Measurements from ENCODE around the gene SLC6A13.
"Not testable (repeated sequence)": the region's sequence is repeated elsewhere in the genome, so short reads cannot be mapped to it uniquely, and the experiment has no call there.

The SLC6A13 gene

DNA sequence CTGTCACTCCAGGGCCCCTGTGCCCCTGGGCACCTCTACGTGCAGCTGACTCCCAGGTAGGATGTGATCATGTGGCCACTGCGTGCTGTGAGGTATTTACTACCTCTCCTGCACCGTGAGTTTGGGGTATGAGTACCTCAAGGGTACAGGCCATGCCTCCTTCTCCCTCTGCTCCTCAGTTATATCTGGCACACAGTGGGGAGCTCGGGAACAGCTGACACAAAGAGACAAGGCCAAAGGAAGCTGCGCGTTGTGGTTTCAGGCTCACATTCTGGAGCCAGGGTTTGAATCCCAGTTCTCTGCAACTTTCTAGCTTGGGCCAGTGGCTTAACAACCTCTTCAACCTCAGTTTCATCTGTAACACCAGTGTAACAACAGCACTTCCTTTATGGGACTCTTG, 40.9 kb downstream of the SLC6A13 start:
- Mint-ChIP-seq H3K9me3 (peaks cover 3% of the 10 kb centered on the region), H3K27me3 (peaks cover 20% of the 10 kb centered on the region), H3K27ac (no peak overlapping the region), H3K4me1 (no peaks in the 10 kb centered on the region), H3K36me3 (peaks cover 4% of the 10 kb centered on the region), H3K4me3 (no peak overlapping the region)
- DNase-seq (ENCODE audit: low spot score in 2 of 2) (no peak), ATAC-seq (ENCODE audit: low read depth) (no peak)

- H3K4me3 Mint-ChIP-seq: no peak overlapping the region
- H3K27ac Mint-ChIP-seq: no peak overlapping the region
- no peak for ATAC-seq (ENCODE audit: low read depth)
- no peak for DNase-seq (ENCODE audit: low spot score in 2 of 2)
- H3K27me3 Mint-ChIP-seq: peaks cover 20% of the 10 kb centered on the region
- H3K4me1 Mint-ChIP-seq: no peaks in the 10 kb centered on the region
- peaks cover 3% of the 10 kb centered on the region for H3K9me3 Mint-ChIP-seq
- peaks cover 4% of the 10 kb centered on the region for H3K36me3 Mint-ChIP-seq
These were observed 41.6 kb downstream of the SLC6A13 start for GRCh38 chr12:220946-221550.

DNA sequence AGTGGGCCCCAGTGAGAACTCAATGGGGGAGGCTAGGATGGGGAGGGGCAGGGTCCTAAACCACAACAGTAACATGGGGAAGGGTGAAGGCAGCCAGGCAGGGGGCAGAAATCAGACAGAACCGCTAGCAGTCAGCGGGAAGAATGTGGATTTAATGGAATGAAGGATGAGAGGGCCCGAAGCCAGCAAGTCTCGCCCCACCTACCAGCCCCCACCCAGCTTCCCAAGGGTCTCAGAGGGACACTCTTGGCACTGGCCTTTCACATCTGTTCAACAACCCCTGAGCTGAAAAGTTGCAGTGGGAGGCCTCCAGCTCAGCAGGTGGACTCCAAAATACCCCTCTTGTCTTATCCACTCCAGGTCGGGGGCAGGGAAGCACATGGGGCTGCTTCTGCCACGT, 42.1 kb downstream of the SLC6A13 start:
- DNase-seq (ENCODE audit: low spot score in 2 of 2) (no peak), ATAC-seq (ENCODE audit: low read depth) (no peak)
- Mint-ChIP-seq H3K4me1 (no peaks in the 10 kb centered on the region), H3K27me3 (peaks cover 20% of the 10 kb centered on the region), H3K27ac (no peak overlapping the region), H3K36me3 (peaks cover 4% of the 10 kb centered on the region), H3K4me3 (no peak overlapping the region), H3K9me3 (peaks cover 3% of the 10 kb centered on the region)

DNA sequence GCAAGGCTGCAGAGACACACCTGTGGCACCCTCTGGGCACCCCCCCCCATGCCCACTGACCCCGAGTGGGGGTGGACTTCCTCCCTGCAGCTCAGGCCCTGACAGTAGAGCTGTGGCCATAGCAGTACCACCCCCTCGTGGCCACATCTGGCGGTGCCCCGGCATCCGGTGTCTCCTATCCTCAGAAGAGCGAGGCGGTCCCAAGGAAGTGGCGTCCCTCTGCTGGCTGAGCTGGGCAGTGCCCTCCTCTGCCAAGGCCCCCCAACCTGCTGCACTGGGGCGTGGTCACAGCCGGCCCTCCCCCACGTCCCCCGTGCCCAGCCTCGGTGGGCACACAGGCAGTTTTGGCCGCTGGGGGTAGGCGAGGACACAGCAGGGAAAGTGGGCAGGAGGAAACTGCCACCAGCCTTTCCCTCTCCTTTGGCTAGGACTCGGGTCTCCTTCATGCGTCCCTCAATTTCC, 42.7 kb downstream of the SLC6A13 start:
- H3K27ac Mint-ChIP-seq: no peak overlapping the region
- peak in 1 of 2 donors; percentile 29 for DNase-seq (ENCODE audit: low spot score in 2 of 2)
- H3K27me3 Mint-ChIP-seq: peaks cover 20% of the 10 kb centered on the region
- peak; percentile 76 for ATAC-seq (ENCODE audit: low read depth)
- no peaks in the 10 kb centered on the region for H3K4me1 Mint-ChIP-seq
- H3K36me3 Mint-ChIP-seq: peaks cover 4% of the 10 kb centered on the region
- H3K9me3 Mint-ChIP-seq: peaks cover 3% of the 10 kb centered on the region
- H3K4me3 Mint-ChIP-seq: no peak overlapping the region

- DNase-seq (ENCODE audit: low spot score in 2 of 2): no peak
- Mint-ChIP-seq H3K27ac (no peak overlapping the region), H3K36me3 (peaks cover 4% of the 10 kb centered on the region), H3K9me3 (peaks cover 3% of the 10 kb centered on the region), H3K4me3 (no peak overlapping the region), H3K4me1 (no peaks in the 10 kb centered on the region), H3K27me3 (peaks cover 21% of the 10 kb centered on the region)
- no peak for ATAC-seq (ENCODE audit: low read depth)
These were observed 43.7 kb downstream of the SLC6A13 start for GRCh38 chr12:218728-219590.

- peaks cover under 1% of the 10 kb centered on the region for H3K4me1 Mint-ChIP-seq
- peaks cover 3% of the 10 kb centered on the region for H3K9me3 Mint-ChIP-seq
- no peak overlapping the region for H3K4me3 Mint-ChIP-seq
- no peak overlapping the region for H3K27ac Mint-ChIP-seq
- ATAC-seq (ENCODE audit: low read depth) (no peak), DNase-seq (ENCODE audit: low spot score in 2 of 2) (no peak)
- peaks cover 26% of the 10 kb centered on the region for H3K27me3 Mint-ChIP-seq
- H3K36me3 Mint-ChIP-seq: peaks cover 4% of the 10 kb centered on the region
These were observed 44.4 kb downstream of the SLC6A13 start for GRCh38 chr12:218221-218620.

GRCh38 chr12:217029-217428, 45.6 kb downstream of the SLC6A13 start:
- not testable (repeated sequence) for H3K4me3 Mint-ChIP-seq

GRCh38 chr12:215116-215515, 47.5 kb downstream of the SLC6A13 start:
- peaks cover 3% of the 10 kb centered on the region for H3K9me3 Mint-ChIP-seq
- H3K36me3 Mint-ChIP-seq: peaks cover 4% of the 10 kb centered on the region

More at GRCh38 chr12:217029-217428, 45.6 kb downstream of the SLC6A13 start:
- not testable (repeated sequence) for H3K4me1 Mint-ChIP-seq; DNase-seq (ENCODE audit: low spot score in 2 of 2); H3K36me3 Mint-ChIP-seq; H3K27ac Mint-ChIP-seq; ATAC-seq (ENCODE audit: low read depth); H3K9me3 Mint-ChIP-seq
- H3K27me3 Mint-ChIP-seq: peaks cover 29% of the 10 kb centered on the region

GRCh38 chr12:214003-214741, 48.5 kb downstream of the SLC6A13 start, which contains the start of gene SLC6A12:
Gene SLC6A12, minus strand, starts transcription at chr12:214157. Its CDS starts 4,171 bp downstream, at chr12:209986.
- no peak within 1 kb of the TSS for H3K27ac Mint-ChIP-seq
- peaks cover 40% of the 10 kb centered on the region for H3K27me3 Mint-ChIP-seq
- H3K4me3 Mint-ChIP-seq: peak within 1 kb of the TSS; percentile 12
- peaks cover 4% of the 10 kb centered on the region for H3K36me3 Mint-ChIP-seq
- peaks cover 3% of the 10 kb centered on the region for H3K9me3 Mint-ChIP-seq
- peaks cover 9% of the 10 kb centered on the region for H3K4me1 Mint-ChIP-seq
- no peak for DNase-seq (ENCODE audit: low spot score in 2 of 2)
- no peak for ATAC-seq (ENCODE audit: low read depth)

More at GRCh38 chr12:215116-215515, 47.5 kb downstream of the SLC6A13 start:
- ATAC-seq (ENCODE audit: low read depth) (no peak), DNase-seq (ENCODE audit: low spot score in 2 of 2) (no peak)
- peaks cover 9% of the 10 kb centered on the region for H3K4me1 Mint-ChIP-seq
- no peak overlapping the region for H3K27ac Mint-ChIP-seq
- H3K27me3 Mint-ChIP-seq: peaks cover 35% of the 10 kb centered on the region
- H3K4me3 Mint-ChIP-seq: no peak overlapping the region

DNA sequence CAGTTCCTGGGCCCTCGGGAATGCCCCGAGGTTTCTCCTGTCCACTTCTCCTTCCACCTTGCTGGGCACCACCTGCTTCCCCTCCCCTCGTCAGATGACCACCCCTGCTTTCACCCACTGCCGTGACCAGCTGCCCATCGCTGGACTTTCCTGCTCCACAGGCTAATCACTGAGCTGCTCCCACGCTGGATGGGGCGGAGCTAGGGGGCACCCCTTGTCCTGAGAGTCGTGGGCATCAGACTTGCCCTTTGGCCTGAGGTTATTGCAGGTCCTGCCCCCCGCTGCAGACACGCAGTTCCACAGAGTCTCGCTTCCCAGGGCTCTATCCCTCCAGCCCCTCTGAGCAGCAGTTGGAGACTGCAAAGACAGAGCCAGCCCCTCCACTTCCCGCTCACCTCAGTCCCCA, 49.1 kb downstream of the SLC6A13 start:
- peaks cover 3% of the 10 kb centered on the region for H3K9me3 Mint-ChIP-seq
- H3K36me3 Mint-ChIP-seq: peaks cover 4% of the 10 kb centered on the region
- DNase-seq (ENCODE audit: low spot score in 2 of 2): no peak
- ATAC-seq (ENCODE audit: low read depth): no peak
- H3K4me3 Mint-ChIP-seq: no peak overlapping the region
- H3K27ac Mint-ChIP-seq: no peak overlapping the region
- peaks cover 41% of the 10 kb centered on the region for H3K27me3 Mint-ChIP-seq
- peaks cover 9% of the 10 kb centered on the region for H3K4me1 Mint-ChIP-seq

GRCh38 chr12:212715-213526, 49.7 kb downstream of the SLC6A13 start:
- H3K9me3 Mint-ChIP-seq: peaks cover 3% of the 10 kb centered on the region
- ATAC-seq (ENCODE audit: low read depth): no peak
- H3K4me3 Mint-ChIP-seq: peak overlapping the region; percentile 12
- H3K27ac Mint-ChIP-seq: no peak overlapping the region
- no peak for DNase-seq (ENCODE audit: low spot score in 2 of 2)
- peaks cover 40% of the 10 kb centered on the region for H3K27me3 Mint-ChIP-seq
- peaks cover 9% of the 10 kb centered on the region for H3K4me1 Mint-ChIP-seq
- peaks cover 4% of the 10 kb centered on the region for H3K36me3 Mint-ChIP-seq

DNA sequence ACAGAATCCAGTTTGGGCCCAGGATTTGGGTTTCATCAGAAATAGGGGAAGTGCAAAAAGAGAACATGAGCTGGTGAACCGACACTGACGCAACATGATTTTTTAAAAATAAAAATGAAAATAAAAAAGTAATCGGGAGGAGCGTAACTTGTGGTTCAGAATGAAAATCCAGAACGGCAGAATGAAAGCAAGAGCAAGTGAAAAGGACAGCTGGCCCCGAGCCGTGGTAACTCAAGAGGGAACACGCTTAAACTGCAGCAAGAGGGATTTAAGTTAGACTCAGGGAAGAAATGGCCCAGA, 50.3 kb downstream of the SLC6A13 start:
- Mint-ChIP-seq H3K27me3 (peaks cover 37% of the 10 kb centered on the region), H3K4me3 (peak overlapping the region; percentile 25)

GRCh38 chr12:211639-212414, 50.8 kb downstream of the SLC6A13 start:
- Mint-ChIP-seq H3K27me3 (peaks cover 33% of the 10 kb centered on the region), H3K9me3 (no peaks in the 10 kb centered on the region), H3K36me3 (no peaks in the 10 kb centered on the region), H3K27ac (peak overlapping the region; percentile 2), H3K4me3 (peak overlapping the region; percentile 25), H3K4me1 (peaks cover 9% of the 10 kb centered on the region)
- ATAC-seq (ENCODE audit: low read depth): no peak
- no peak for DNase-seq (ENCODE audit: low spot score in 2 of 2)

More for the DNA sequence above, 50.3 kb downstream of the SLC6A13 start:
- Mint-ChIP-seq H3K9me3 (peaks cover 3% of the 10 kb centered on the region), H3K27ac (peak overlapping the region; percentile 2), H3K36me3 (peaks cover 4% of the 10 kb centered on the region), H3K4me1 (peaks cover 9% of the 10 kb centered on the region)
- peak; percentile 59 for ATAC-seq (ENCODE audit: low read depth)
- DNase-seq (ENCODE audit: low spot score in 2 of 2): no peak

Measured in memory B cell (primary cell).